SW 1271 (cell line): ENCODE data around the gene MBP.

Experiments used
- DNase-seq, 2 experiments: peaks; one replicate each; lab custom pipeline; 2025; lab: John Stamatoyannopoulos, UW

The MBP gene

DNA sequence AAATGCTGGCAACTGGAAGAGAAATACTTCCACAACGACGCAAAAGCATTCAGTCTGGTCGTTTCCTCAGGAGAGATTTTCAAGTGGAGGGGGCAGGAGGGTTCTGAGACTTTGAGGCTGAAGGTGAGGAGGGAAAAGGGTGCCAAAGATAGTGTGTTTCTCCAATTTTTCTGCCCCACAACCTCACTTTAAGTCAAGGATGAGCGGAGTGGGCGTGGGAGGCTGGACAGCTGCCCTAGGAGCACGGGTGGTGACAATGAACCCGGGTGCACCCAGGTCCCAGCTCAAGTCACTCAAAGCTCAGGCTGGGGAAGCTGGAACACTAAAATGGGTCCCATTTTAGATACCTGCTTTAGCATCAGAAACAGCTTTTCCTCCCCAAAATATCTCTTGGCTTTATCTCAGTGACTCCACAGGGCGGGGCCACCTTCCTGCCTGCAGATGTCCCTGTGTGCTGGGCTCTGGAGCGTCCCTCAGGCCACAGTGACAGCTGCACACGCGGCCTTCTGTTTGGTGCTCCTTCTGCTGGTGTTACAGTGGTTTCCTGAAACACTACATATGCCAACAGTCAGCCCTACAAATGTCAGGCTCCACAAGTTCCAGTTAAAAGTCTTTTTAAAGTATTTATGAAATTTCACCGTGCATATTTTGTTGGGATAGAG lies 1.4 kb upstream of the MBP start:
- DNase-seq: peak in 1 of 2 experiments; percentile 19

- DNase-seq: no peak
Measured at GRCh38 chr18:77133051-77133834, 660 bp upstream of the MBP start.

DNA sequence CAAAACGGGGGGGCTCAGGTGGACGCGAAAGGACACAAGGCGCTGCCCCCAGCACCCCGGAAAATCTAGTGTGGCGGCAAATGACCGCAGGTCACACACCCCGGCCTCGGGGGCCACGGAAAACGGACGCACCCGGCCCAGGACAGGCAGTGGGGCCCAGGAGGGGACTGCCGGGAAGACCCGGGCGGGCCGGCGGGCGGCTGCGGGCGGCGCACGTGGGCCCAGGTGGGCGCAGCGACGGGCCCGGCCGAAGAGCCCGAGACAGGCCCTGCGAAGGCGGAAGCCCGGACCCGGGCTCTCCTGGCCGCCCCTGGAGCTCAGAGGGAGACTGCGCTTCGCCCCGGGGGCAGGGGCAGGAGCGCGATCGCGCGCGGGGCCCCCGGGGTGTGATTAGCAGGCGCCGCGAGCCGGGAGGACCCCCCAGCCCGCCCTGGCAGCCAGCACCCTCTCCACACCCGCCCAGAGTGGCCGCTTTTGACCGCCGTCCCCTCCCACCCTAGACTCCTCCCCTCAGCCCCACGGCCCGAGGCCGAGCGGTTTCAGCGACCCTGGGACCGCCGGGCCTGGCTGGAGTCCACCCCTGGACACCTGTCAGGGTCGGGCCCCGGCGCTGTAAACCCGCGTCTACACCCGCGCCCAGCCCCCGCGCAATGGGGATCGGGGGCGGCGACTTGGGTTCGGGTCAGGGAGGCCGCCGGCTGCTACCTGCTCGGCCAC lies 773 bp downstream of the MBP start:
- peak; percentile 16 to 50 for DNase-seq

GRCh38 chr18:77131100-77131651 lies 1.4 kb downstream of the MBP start:
- DNase-seq: peak in 1 of 2 experiments; percentile 23

DNA sequence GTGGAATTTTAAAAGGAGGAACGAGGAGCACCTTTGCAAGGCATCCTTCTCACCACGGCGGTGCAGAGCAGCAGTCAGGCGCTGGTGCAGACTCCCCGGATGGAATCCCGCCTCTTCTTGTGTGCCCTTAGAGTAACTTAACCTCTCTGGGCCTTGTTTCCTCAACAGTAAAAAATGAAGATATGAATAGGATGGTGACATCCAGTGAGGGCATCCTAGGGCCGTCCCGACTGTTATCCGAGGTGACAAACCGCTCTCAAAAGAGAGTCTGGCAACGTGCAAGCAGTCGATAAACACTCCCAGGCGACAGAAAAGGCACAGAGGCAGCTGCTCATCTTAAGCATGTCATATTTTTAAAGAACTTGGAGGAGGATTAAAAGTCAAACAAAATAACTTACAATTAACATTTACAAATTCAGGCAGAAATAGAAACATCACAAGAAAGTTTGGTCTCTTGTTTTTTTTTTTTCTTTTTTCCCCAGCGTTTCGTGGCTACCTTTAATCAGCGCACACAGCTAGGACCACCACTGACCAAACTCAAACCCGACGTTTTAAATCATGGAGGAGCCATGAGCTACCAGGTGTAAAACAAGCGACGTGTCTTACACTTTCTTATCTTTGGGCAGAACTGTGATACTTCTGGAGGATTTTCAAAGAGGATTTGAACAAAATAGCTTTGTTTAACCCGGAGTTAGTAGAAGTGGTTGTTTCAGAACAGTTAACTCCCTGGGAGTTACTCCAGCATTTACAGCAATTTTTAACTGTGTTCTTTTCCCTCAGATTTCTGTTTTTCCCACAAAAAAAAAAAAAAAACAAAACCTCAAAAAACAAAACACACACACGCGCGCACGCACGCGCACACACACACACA lies 2.1 kb downstream of the MBP start:
- DNase-seq: no peak

DNA sequence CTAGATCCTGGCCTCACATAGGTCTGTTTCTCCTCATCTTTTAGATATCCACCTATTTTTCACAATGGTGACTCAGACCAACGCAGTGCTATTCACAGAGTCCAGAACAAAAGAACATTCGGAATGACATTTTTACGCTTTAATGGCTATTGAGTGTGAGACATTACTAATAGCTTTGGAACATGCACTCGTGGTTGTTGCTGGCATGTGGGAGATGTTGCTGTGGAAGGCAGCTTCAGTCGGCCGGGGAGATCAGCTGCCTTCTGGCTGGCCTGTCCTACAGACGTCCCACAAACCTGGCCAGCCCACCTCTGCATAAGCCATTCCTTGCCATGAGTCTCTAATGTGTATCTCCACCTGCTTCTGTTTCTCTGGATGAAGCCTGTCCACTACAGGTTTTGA lies 3.4 kb downstream of the MBP start:
- DNase-seq: no peak

GRCh38 chr18:77127769-77128671 lies 4.6 kb downstream of the MBP start:
- peak in 1 of 2 experiments; percentile 60 for DNase-seq

DNA sequence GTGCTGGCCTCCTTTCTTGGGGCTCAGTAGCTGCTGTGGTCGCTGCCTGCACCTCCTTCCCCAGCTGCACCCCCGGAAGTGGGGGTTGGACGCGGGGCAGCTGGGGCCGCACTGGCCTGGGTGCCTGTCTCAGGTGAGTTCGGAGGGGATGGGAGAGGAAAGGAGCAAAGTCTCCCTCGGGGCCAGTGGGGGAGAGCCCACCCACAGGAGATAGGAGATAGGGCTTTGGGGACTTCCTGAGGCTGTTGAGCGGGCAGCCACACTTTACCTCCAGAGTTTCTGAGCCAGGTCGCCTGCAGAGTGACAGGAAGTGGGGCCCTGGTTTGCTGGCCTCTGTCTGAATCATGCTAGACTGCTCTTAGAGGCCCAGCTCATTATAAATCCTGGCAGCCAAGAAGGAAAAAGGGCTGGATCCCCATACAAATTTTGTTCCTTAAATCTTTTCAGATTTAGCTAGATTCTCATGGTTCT lies 8.1 kb downstream of the MBP start:
- peak in 1 of 2 experiments; percentile 48 for DNase-seq

GRCh38 chr18:77123320-77124231 lies 9.0 kb downstream of the MBP start:
- no peak for DNase-seq

DNA sequence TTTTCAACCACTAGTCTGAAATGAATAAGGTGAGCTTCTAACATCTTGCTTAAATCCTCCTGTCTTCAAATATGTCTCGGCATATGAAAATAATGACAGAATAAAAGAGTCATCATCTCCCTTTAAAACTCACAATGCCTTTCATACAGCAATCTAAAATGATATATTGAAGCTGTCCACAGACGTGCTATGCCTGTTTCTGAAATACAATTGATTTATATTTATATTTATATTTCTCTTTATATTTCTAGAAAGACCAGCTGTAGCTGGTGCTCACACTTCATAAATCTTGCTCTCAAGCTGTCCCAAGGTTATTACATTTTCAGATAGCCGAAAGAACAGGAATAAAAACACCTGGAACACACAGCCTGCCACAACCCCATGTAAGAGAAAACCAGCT lies 11.1 kb downstream of the MBP start:
- DNase-seq: no peak

DNA sequence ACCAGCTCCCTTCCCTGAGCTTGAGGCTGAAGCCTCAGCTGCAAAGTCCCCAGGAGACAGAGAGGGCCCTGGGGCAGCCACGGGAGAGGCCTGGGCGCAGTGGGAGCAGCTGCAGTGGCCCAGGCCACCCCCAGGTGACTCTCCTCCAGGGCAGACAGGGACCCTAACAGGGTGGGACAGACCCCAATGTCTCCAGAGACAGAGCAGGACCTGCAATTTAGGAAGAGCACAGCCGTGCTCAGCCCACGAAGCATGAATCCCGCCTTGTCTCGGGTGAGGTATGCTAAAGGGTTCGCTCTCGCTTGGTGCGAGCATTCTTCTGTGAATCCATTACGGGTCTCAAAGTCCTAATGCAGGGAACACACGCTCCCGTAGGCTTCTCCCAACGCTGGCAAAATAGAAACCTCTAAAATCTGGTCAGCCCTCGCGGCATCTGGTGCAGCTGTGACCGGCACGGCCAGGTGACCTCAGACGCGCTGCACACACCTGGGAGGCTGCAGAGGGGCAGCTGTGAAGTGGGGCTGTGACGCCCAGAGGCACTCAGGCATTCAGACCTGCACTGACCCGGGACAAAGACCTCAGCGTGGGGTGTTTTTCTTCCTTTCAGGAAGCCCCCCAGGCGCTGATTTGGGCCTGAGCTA lies 12.6 kb downstream of the MBP start:
- DNase-seq: no peak

DNA sequence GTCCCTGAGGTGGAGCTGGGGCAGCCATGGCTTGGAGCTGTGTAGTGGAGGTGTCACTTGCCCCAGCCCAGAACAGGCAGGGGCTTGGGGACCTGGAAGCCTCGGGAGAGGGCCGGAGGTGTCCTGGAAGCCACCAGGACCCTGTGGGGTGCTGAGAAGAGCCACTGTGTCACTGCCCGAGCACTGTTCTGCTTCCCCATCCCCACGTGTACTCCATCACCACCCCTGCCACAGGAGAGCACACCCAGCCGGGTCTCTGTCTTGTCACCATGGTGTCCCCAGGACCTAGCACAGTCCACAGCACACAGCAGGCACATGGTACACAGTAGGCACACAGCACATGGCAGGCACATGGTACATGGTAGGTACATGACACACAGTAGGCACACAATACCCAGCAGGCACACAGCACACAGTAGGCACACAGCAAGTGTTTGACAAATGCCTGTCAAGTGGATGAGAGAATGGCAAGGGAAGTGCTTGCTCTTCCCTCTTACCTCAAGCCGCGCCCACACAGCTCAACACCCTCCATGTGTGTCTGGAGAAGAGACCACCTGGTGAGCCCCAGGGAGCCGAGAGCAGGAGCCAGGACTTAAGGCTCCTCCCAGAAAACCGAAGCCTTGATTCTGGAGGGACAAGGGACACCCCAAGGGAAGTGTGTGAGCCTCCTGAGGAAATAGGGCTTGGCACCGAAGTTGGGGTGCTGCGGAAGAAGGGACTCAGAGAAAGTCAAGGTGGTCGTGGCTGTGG lies 13.3 kb downstream of the MBP start:
- no peak for DNase-seq

DNA sequence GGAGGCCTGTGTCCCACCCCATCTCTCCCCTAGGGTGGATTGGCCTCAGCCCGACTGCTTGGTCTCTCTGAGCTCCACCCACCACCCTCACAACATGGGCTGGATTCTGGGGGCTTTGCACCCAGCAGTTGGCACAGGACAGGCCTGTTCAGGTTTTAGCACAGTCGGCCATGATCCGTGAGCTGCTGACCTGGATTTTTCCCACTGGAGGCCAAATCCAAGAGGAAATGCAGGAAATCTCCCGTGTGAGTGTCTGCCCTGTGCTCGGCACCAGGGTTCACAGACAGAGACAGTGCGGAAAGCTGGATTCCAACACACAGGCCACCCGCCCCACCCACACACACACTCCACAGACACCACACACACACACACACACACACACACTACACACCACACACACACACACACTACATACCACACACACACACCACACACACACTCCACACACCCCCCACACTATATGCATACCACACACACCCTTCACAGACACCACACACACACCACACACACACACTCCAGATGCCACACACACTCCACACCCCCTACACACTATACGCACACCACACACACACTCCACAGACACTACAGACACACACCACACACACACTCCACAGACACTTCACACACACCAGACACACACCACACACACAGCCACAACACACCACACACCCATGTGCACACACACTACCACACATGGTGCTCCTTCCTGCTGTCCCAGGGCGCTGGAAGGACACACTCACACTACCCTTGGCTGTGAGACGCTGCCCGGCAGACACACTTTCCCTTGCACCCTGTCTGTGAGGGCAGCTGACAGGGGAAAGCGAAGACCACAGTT lies 14.1 kb downstream of the MBP start:
- no peak for DNase-seq

GRCh38 chr18:77116201-77117080 lies 16.1 kb downstream of the MBP start:
- no peak for DNase-seq

DNA sequence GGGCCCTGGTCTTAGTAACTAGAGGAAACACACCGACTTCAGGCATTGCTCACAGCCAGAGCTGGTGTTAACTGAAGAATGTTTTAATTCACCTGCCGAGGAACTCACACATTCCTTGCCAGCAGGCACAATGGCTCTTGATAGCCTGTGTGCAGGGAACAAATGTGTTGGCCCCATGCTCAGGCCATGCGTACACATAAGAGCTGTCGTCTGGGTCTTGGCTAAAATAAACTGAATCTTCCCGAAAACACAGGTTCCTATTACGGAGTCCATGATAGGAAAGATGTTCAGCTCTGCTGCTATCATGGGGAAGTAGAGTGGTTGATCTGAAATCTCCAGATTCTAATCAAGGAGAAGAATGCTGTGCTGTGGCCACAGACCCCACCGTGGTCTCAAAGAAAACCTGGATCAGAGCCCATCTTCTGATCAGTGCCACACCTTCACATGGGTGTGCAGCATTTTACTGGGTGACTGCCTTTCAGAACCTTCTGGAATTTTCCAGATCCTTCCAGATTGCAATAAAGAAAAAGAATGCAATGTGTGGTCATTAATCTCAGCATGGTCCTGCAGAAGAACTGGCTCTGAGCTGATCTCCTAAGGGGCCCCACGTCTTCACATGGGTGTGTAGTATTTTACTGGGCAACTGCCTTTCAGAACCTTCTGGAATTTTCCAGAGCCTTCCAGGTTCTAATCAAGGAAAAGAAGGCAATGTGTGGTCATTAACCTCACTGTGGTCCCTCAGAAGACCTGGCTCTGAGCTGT lies 17.2 kb downstream of the MBP start:
- DNase-seq: no peak
